ENCODE measurements around the gene LAMB3.

The LAMB3 gene

DNA sequence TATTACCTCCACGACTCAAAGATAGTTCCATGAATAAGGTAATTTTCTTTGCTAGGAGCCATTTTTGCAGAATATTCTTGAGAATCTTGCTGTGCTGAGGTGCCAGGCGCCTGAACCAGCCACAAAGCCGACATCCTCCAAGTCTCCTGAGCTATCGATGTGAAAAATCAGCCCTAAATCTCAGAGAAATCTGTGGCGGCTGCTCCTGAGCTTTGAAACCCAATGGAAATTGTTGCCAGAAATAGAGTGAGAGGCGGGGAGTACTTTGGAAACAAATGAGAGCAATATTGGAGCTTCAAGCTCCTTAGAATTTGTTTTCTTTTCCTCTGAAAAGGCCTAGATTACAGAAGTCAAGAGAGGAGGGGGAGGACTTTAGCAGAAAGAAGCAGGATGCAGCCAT, 62.4 kb downstream of the LAMB3 start:
- H3K4me3 ChIP-seq (replicated peaks in 1 of 2; ENCODE audit: low read depth in 2 of 2, low read length in 2 of 2), result no peak overlapping the region
- DNase-seq (ENCODE audit: low read depth in 2 of 2), result no peak
- TF ChIP-seq, protein P1, sequence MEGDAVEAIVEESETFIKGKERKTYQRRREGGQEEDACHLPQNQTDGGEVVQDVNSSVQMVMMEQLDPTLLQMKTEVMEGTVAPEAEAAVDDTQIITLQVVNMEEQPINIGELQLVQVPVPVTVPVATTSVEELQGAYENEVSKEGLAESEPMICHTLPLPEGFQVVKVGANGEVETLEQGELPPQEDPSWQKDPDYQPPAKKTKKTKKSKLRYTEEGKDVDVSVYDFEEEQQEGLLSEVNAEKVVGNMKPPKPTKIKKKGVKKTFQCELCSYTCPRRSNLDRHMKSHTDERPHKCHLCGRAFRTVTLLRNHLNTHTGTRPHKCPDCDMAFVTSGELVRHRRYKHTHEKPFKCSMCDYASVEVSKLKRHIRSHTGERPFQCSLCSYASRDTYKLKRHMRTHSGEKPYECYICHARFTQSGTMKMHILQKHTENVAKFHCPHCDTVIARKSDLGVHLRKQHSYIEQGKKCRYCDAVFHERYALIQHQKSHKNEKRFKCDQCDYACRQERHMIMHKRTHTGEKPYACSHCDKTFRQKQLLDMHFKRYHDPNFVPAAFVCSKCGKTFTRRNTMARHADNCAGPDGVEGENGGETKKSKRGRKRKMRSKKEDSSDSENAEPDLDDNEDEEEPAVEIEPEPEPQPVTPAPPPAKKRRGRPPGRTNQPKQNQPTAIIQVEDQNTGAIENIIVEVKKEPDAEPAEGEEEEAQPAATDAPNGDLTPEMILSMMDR (IDR thresholded peaks at IDR 0.05; ENCODE audit: low read depth, low read length), result no peak

DNA sequence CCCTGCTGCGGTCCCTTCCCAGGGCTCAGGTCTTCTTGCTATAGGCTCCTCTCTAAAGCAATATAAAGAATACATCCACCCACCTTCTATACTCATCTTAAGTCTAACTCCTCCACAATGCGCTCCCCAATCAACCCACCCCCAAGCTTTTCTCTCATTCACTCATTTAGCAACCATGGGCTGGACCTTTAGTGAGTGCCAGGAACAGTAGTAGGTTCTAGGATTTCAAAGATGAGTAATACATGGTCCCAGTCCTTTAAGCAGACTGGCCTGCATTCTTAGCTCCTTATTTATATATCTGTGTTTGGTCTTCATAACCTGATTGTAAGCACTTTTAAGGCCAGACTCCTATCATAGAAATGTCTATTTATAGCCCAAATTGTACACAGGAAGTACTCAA, 62.8 kb downstream of the LAMB3 start:
- TF ChIP-seq, protein P1 (IDR thresholded peaks at IDR 0.05; ENCODE audit: low read depth, low read length), result no peak
- H3K4me3 ChIP-seq (replicated peaks in 1 of 2; ENCODE audit: low read depth in 2 of 2, low read length in 2 of 2), result no peak overlapping the region
- no peak for DNase-seq (ENCODE audit: low read depth in 2 of 2)

DNA sequence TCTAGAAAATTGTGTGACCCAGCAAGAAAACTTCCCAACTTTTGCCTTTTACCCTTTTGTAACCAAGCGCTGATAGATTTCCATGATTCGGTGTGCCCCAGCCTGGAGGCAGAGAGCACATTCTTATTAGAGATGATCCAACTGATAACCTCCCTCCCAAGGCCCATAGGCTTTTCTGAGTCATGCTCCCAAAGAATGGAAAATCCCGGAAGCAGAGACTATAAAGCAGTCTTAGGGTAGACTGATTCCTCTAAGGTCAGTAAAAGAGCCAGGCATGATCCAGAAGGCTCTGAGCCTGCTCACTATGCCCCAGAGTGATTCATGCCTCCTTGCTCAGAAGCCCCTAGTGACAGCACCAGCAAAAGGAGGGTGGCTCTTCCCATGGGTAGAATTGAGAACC, 64.4 kb downstream of the LAMB3 start:
- peak in 1 of 2 donors; percentile 13 for DNase-seq (ENCODE audit: low read depth in 2 of 2)
- TF ChIP-seq, protein P1 (IDR thresholded peaks at IDR 0.05; ENCODE audit: low read depth, low read length), result no peak
- H3K4me3 ChIP-seq (replicated peaks in 1 of 2; ENCODE audit: low read depth in 2 of 2, low read length in 2 of 2), result no peak overlapping the region

DNA sequence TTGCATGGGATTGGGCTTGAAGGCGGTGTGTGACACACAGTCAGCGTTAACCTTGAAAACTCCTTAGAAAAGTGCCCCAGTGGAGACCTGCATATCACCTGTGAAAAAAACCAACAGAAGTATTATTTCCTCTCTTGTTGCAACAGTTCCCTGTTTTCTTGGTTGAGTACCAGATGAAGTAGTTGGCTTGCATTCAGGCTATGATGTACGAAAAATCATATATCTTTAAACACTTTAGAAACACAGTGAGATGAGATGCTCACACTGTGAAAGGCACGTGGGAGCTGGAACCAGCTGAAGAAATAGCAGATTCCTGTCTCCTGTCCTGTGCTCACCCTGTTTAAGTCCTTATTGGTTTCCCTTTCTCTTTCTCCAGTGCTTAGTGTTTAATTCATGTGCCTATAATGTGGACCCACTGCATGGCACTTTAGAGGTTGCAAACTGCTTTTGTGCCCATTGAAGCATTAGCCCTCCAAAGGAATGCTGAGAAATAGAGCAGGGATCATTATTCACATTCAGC, 65.9 kb downstream of the LAMB3 start:
- TF ChIP-seq, protein P1 (IDR thresholded peaks at IDR 0.05; ENCODE audit: low read depth, low read length), result no peak
- no peak for DNase-seq (ENCODE audit: low read depth in 2 of 2)
- no peak overlapping the region for H3K4me3 ChIP-seq (replicated peaks in 1 of 2; ENCODE audit: low read depth in 2 of 2, low read length in 2 of 2)

DNA sequence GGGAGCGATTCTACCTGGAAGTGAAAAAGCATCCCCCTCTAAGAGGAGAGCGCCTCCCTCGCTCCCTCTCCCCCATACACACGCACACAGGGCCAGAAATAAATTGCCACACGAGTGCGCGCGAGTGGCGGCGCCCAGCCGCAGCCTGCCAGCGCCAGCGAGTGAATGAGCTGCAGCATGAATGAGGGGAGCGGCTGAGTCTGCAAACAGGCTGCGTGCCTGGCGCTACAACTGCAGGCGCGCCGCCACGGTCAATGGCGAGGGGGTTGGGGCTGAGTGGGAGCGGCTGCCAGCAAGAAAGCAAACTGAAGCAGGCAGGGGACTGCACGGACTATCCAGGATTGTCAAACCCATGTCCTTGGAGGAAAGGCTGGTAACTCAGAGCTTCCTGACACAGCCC, 66.6 kb downstream of the LAMB3 start:
- DNase-seq (ENCODE audit: low read depth in 2 of 2), result peak; percentile 19 to 51
- no peak overlapping the region for H3K4me3 ChIP-seq (replicated peaks in 1 of 2; ENCODE audit: low read depth in 2 of 2, low read length in 2 of 2)
- TF ChIP-seq, protein P1 (IDR thresholded peaks at IDR 0.05; ENCODE audit: low read depth, low read length), result no peak

DNA sequence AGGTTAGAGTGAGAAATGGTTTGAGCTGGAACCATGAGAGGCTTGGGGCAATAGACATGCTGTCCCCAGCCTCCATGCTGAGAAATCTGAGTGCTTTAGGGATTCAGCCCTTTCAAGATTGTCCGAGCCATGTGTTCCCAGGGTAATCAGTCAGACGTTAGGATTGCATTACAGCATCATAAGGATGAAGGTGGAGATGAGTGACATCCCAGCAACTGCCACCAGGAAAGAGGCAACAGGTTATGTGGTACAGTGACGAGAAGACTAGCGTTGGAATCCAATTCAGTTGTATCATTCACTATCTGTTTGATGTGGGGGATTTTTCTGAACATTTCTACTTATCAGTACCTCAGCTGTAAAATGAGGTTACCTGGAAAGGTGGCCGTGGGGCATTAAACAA, 67.0 kb downstream of the LAMB3 start:
- TF ChIP-seq, protein P1 (IDR thresholded peaks at IDR 0.05; ENCODE audit: low read depth, low read length), result no peak
- no peak for DNase-seq (ENCODE audit: low read depth in 2 of 2)
- H3K4me3 ChIP-seq (replicated peaks in 1 of 2; ENCODE audit: low read depth in 2 of 2, low read length in 2 of 2), result no peak overlapping the region

DNA sequence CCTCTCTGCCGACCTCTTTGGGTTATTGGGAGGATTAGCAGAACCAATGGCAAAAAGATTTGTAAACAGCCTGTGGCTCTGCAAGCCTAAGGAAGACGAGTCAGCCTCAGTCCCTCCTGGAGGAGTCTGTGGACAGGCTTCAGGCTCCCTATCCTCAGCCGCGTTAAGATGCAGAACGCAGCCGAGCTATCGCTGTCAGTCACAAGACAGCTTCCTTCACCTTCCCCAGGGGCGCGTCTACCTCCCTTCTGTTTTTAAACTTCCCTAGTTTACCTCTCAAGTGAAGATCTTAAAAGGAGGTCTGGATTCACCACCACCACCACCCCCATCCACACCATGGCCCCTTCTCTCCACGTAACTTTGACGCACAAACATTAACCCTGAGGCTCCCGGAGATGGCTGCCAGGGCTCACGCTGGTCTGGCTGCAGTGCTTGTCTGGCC, 68.0 kb downstream of the LAMB3 start:
- no peak for DNase-seq (ENCODE audit: low read depth in 2 of 2)
- no peak overlapping the region for H3K4me3 ChIP-seq (replicated peaks in 1 of 2; ENCODE audit: low read depth in 2 of 2, low read length in 2 of 2)
- TF ChIP-seq, protein P1 (IDR thresholded peaks at IDR 0.05; ENCODE audit: low read depth, low read length), result no peak
